KBM-7 (cell line): ENCODE results near the gene NCOA3.

Source experiments
- DNase-seq: peaks from one replicate; pipeline ENCODE4 v3.0.0-alpha.2; 2015
- in situ Hi-C: fragments of 300-500 bp; cut with MboI; formaldehyde crosslinking; loops from 2 replicates; pipeline ENCODE4 v1.14.3; 2020; ENCODE audit warnings: low sequenced_read_pairs, low pct_unique_long_range_greater_than_20kb, mixed read lengths

NCOA3 gene

DNA sequence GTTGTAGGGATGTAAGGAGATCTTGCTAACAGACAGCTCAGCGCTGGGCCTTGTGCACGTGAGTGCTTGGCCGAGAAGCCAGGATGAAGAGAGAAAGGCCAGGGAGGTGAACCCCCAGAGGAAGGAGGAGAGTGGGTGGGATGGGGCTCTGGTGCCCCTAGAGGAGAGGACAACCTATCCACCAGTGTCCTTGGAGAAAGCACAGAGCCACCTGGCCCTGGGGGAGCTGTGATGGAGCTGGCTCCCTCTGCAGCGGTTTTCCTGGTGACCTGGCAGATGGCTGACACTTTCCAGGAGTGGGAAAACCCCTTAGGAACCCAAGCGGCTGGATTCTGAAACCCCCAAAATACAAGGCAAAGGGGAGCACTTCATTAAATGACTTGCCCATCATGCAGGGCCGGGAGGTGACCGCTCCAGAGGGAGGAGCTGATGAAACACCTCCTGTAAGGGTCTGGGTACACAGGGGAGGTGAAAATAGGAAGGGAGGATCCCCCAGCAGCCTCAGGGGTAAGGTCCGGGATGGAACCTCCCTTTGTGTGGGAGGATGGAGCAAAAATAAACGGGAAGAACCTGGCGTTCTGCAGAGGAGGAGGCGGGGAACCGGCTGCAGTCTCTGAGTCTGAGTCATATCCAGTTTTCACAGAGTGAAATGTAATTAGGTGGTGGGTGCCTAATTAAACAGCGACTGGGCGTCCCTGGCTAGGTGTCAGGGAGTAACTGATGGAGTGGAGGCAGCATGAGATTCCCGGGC is 203.2 kb downstream of the NCOA3 start:
- in situ Hi-C loops = no loop called here
- no peak for DNase-seq

DNA sequence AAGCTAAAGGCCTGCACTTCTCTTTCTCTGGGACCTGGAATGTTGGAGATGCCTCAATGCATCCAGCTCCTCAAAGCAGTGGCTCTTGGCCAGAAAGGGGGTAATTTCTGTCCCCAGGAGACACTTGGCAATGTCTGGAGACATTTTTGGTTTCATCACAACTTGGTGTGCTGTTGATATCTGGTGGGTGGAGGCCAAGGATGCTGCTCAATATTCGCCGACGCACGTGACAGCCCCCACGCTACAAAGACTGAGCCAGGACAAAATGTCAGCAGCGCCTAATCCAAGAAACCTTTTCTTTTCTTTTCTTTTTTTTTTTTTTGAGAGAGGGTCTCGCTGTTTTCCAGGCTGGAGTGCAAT is 203.8 kb downstream of the NCOA3 start:
- in situ Hi-C loops = no loop called here
- no peak for DNase-seq

- in situ Hi-C loops = no loop called here
- no peak for DNase-seq
Observed at GRCh38 chr20:47706345-47706744, 204.7 kb downstream of the NCOA3 start.
